RWPE2 (cell line): ENCODE measurements around the gene EPYC.

Source experiments
- ATAC-seq: fragments of 200-7000 bp; cut with Tn5 transposase; 3 replicates; pipeline ENCODE4 v1.9.1; 2021; ENCODE audit warnings: low read depth
- DNase-seq: peaks from one replicate; pipeline ENCODE4 v3.0.0-alpha.2; 2020; ENCODE audit warnings: low spot score
- H3K27ac ChIP-seq: fragments of 450-650 bp; 2 replicates; pipeline ENCODE4 v1.5.1; 2017; ENCODE audit warnings: mild to moderate bottlenecking; ENCODE audit not compliant: poor library complexity, severe bottlenecking
- H3K27me3 ChIP-seq: fragments of 250-450 bp; sonication (Bioruptor Pico); 2 replicates; pipeline ENCODE4 v1.5.1; 2021; ENCODE audit warnings: mild to moderate bottlenecking, moderate library complexity; ENCODE audit not compliant: insufficient read depth, poor library complexity, severe bottlenecking
- H3K36me3 ChIP-seq: fragments of 250-450 bp; sonication (Bioruptor Pico); 2 replicates; pipeline ENCODE4 v1.5.1; 2020; ENCODE audit warnings: low read depth, mild to moderate bottlenecking, moderate library complexity
- H3K4me1 ChIP-seq: fragments of 250-450 bp; sonication (Bioruptor Pico); 2 replicates; pipeline ENCODE4 v1.5.1; 2021; ENCODE audit warnings: mild to moderate bottlenecking, moderate library complexity; ENCODE audit not compliant: insufficient read depth, poor library complexity, severe bottlenecking
- H3K4me3 ChIP-seq: fragments of 250-450 bp; sonication (Bioruptor Pico); 2 replicates; pipeline ENCODE4 v1.5.1; 2021; ENCODE audit warnings: mild to moderate bottlenecking, moderate library complexity; ENCODE audit not compliant: severe bottlenecking
- H3K9me3 ChIP-seq: fragments of 250-450 bp; sonication (Bioruptor Pico); 2 replicates; pipeline ENCODE4 v1.5.1; 2021; ENCODE audit warnings: mild to moderate bottlenecking, moderate library complexity; ENCODE audit not compliant: severe bottlenecking
- TF ChIP-seq, protein P1 (sequence below): fragments of 450-650 bp; IDR thresholded peaks from one replicate; pipeline ENCODE4 v1.5.1; 2017; ENCODE audit warnings: mild to moderate bottlenecking, moderate library complexity; ENCODE audit not compliant: poor library complexity, severe bottlenecking

The EPYC gene

DNA sequence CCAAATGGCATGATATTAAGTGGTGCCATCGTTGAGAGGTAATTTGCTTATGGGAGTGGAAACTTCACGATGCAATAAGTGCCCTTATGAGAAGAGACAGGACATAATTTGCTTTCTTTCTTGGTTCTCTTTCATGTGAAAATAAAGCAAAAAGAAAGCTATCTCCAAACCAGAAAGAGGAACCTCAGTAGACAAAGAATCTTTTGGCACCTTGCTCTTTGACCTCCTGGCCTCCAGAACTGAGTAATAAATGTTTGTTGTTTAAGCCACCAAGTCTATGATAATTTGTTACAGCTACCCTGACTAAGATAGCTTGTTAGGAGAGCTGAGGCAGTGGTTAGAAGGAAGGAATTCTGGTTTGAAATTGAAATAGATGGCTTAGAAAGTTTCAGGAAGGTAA lies 89.4 kb downstream of the EPYC start:
- TF ChIP-seq, protein P1, sequence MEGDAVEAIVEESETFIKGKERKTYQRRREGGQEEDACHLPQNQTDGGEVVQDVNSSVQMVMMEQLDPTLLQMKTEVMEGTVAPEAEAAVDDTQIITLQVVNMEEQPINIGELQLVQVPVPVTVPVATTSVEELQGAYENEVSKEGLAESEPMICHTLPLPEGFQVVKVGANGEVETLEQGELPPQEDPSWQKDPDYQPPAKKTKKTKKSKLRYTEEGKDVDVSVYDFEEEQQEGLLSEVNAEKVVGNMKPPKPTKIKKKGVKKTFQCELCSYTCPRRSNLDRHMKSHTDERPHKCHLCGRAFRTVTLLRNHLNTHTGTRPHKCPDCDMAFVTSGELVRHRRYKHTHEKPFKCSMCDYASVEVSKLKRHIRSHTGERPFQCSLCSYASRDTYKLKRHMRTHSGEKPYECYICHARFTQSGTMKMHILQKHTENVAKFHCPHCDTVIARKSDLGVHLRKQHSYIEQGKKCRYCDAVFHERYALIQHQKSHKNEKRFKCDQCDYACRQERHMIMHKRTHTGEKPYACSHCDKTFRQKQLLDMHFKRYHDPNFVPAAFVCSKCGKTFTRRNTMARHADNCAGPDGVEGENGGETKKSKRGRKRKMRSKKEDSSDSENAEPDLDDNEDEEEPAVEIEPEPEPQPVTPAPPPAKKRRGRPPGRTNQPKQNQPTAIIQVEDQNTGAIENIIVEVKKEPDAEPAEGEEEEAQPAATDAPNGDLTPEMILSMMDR, result no peak
- ATAC-seq, result no peak

More for the DNA sequence above, 89.4 kb downstream of the EPYC start:
- Histone ChIP-seq H3K27me3 (no peaks in the 10 kb centered on the region), H3K9me3 (no peaks in the 10 kb centered on the region), H3K4me1 (no peaks in the 10 kb centered on the region), H3K27ac (no peak overlapping the region), H3K4me3 (no peak overlapping the region), H3K36me3 (no peaks in the 10 kb centered on the region)
- no peak for DNase-seq
